HEK293 (cell line): ENCODE measurements around the gene SELENOM.

Experiments used
- CTCF ChIA-PET: fragments of 350-600 bp; formaldehyde crosslinking; extraction: SDS; loops from one replicate; lab custom pipeline; 2021; ENCODE audit warnings: antibody characterized with exemption; lab: Yijun Ruan, JAX
- POLR2A ChIA-PET: fragments of 300-600 bp; formaldehyde crosslinking; extraction: SDS; loops from one replicate; lab custom pipeline; 2020; ENCODE audit warnings: antibody characterized with exemption, inconsistent platforms; lab: Yijun Ruan, JAX
- H3K27ac ChIP-seq: fragments of 200-500 bp; sonication (Bioruptor generic); 2 replicates; pipeline ENCODE4 v1.5.1; 2014; ENCODE audit warnings: low read depth, low read length, control low read depth, inconsistent platforms; ENCODE audit errors: extremely low read depth
- H3K36me3 ChIP-seq, 2 experiments: fragments of 200-500 bp in 1 of 2; sonication (Bioruptor generic) in 1 of 2; 1 replicate in 1 of 2; 2 replicates in 1 of 2; pipeline ENCODE4 v1.5.1; 2014 to 2017; ENCODE audit warnings: inconsistent platforms in 2 of 2, low read length in 2 of 2; ENCODE audit not compliant: control insufficient read depth in 2 of 2, insufficient read depth in 1 of 2
- H3K4me1 ChIP-seq: fragments of 200-500 bp; sonication (Bioruptor generic); 2 replicates; pipeline ENCODE4 v1.5.1; 2014; ENCODE audit warnings: mild to moderate bottlenecking, low read length, inconsistent platforms; ENCODE audit not compliant: control insufficient read depth, insufficient read depth
- H3K4me3 ChIP-seq: 2 replicates; pipeline ENCODE4 v1.5.1; 2011; ENCODE audit warnings: low read depth, mild to moderate bottlenecking, control low read depth, low read length, moderate library complexity
- H3K9me3 ChIP-seq: fragments of 200-500 bp; sonication (Bioruptor generic); 2 replicates; pipeline ENCODE4 v1.5.1; 2014; ENCODE audit warnings: low read depth, low read length, inconsistent platforms; ENCODE audit not compliant: control insufficient read depth, insufficient read depth
- ATF2 ChIP-seq: fragments of 450-650 bp; formaldehyde crosslinking; IDR thresholded peaks from 2 replicates; pipeline ENCODE4 v1.5.1; 2016; ENCODE audit warnings: missing biosample characterization, missing genetic modification characterization, low read depth
- EGR2 ChIP-seq: fragments of 450-650 bp; formaldehyde crosslinking; IDR thresholded peaks from 2 replicates; pipeline ENCODE4 v1.5.1; 2016; ENCODE audit warnings: low read depth, missing biosample characterization, missing genetic modification characterization
- GLI2 ChIP-seq: fragments of 450-650 bp; formaldehyde crosslinking; IDR thresholded peaks from 2 replicates; pipeline ENCODE4; 2017; ENCODE audit warnings: missing biosample characterization, missing genetic modification characterization, low read depth, borderline replicate concordance
- GLIS2 ChIP-seq: fragments of 450-650 bp; formaldehyde crosslinking; IDR thresholded peaks from 2 replicates; pipeline ENCODE4 v1.5.1; 2016; ENCODE audit warnings: missing biosample characterization, missing genetic modification characterization
- KLF1 ChIP-seq: fragments of 450-650 bp; formaldehyde crosslinking; IDR thresholded peaks from 2 replicates; pipeline ENCODE4 v1.5.1; 2016; ENCODE audit warnings: missing biosample characterization, missing genetic modification characterization
- KLF9 ChIP-seq: fragments of 450-650 bp; formaldehyde crosslinking; IDR thresholded peaks from 2 replicates; pipeline ENCODE4 v1.5.1; 2016; ENCODE audit warnings: missing biosample characterization, missing genetic modification characterization, low read depth
- SP2 ChIP-seq: fragments of 450-650 bp; formaldehyde crosslinking; IDR thresholded peaks from 2 replicates; pipeline ENCODE4 v1.5.1; 2016; ENCODE audit warnings: missing biosample characterization, missing genetic modification characterization
- ZBTB17 ChIP-seq: fragments of 450-650 bp; formaldehyde crosslinking; IDR thresholded peaks from 2 replicates; pipeline ENCODE4 v1.5.1; 2016; ENCODE audit warnings: missing biosample characterization, missing genetic modification characterization
- ZFP69B ChIP-seq: fragments of 450-650 bp; formaldehyde crosslinking; IDR thresholded peaks from 2 replicates; pipeline ENCODE4 v1.5.1; 2016; ENCODE audit warnings: missing biosample characterization, missing genetic modification characterization
- ZIC2 ChIP-seq: fragments of 450-650 bp; formaldehyde crosslinking; IDR thresholded peaks from 2 replicates; pipeline ENCODE4 v1.5.1; 2016; ENCODE audit warnings: missing biosample characterization, missing genetic modification characterization
- ZNF292 ChIP-seq: fragments of 450-650 bp; formaldehyde crosslinking; IDR thresholded peaks from 2 replicates; pipeline ENCODE4 v1.5.1; 2016; ENCODE audit warnings: low read depth, missing biosample characterization, missing genetic modification characterization, borderline replicate concordance
- ZNF341 ChIP-seq: fragments of 450-650 bp; formaldehyde crosslinking; IDR thresholded peaks from 2 replicates; pipeline ENCODE4; 2016; ENCODE audit warnings: low read depth, missing biosample characterization, missing genetic modification characterization
- ZNF449 ChIP-seq: fragments of 450-650 bp; formaldehyde crosslinking; IDR thresholded peaks from 2 replicates; pipeline ENCODE4 v1.5.1; 2017; ENCODE audit warnings: missing biosample characterization, mild to moderate bottlenecking, missing genetic modification characterization, moderate library complexity
- ZNF501 ChIP-seq: fragments of 450-650 bp; formaldehyde crosslinking; IDR thresholded peaks from 2 replicates; pipeline ENCODE4 v1.5.1; 2016; ENCODE audit warnings: missing biosample characterization, missing genetic modification characterization
- ZNF513 ChIP-seq: fragments of 450-650 bp; IDR thresholded peaks from 2 replicates; pipeline ENCODE4 v1.5.1; 2018; ENCODE audit warnings: missing biosample characterization, missing genetic modification characterization
- ZNF571 ChIP-seq: fragments of 450-650 bp; formaldehyde crosslinking; IDR thresholded peaks from 2 replicates; pipeline ENCODE4 v1.5.0; 2017; ENCODE audit warnings: missing biosample characterization, missing genetic modification characterization
- ZNF596 ChIP-seq: fragments of 450-650 bp; IDR thresholded peaks from 2 replicates; pipeline ENCODE4 v1.5.0; 2018; ENCODE audit warnings: missing biosample characterization, mild to moderate bottlenecking, missing genetic modification characterization, moderate library complexity
- ZNF692 ChIP-seq: fragments of 450-650 bp; formaldehyde crosslinking; IDR thresholded peaks from 2 replicates; pipeline ENCODE4 v1.5.1; 2016; ENCODE audit warnings: missing biosample characterization, missing genetic modification characterization
- ZNF776 ChIP-seq: fragments of 450-650 bp; formaldehyde crosslinking; IDR thresholded peaks from 2 replicates; pipeline ENCODE4 v1.5.0; 2017; ENCODE audit warnings: missing biosample characterization, missing genetic modification characterization, borderline replicate concordance
- ZNF785 ChIP-seq: fragments of 450-650 bp; formaldehyde crosslinking; IDR thresholded peaks from 2 replicates; pipeline ENCODE4 v1.5.1; 2016; ENCODE audit warnings: missing biosample characterization, missing genetic modification characterization

SELENOM gene

GRCh38 chr22:31139866-31140716 lies 32.7 kb upstream of the SELENOM start, which contains the start of gene PLA2G3:
PLA2G3 (minus strand) TSS chr22:31140508; CDS start chr22:31140354, 154 bp downstream.
- no peak within 1 kb of the TSS for H3K27ac ChIP-seq
- TF ChIP-seq ZNF449 (peak; percentile 77; the same call in 1 of the 2 replicates), ZNF785 (tag by site-specific recombination) (no peak), ZBTB17 (0 out of 2 replicates have a peak, but pooled peaks have one; percentile 11), ZNF596 (tag by site-specific recombination) (no peak), ZNF341 (peak; percentile 18; the same call in 1 of the 2 replicates), ZNF571 (tag by site-specific recombination) (no peak), ZNF692 (tag by site-specific recombination) (peak; percentile 86), GLI2 (tag by site-specific recombination) (no peak), ZFP69B (tag by site-specific recombination) (peak; percentile 91), SP2 (peak; percentile 79), ZNF776 (tag by site-specific recombination) (no peak), KLF9 (tag by site-specific recombination) (peak; percentile 57; the same call in 1 of the 2 replicates), ZIC2 (tag by site-specific recombination) (peak; percentile 84), EGR2 (tag by site-specific recombination) (peak; percentile 49; the same call in 1 of the 2 replicates), ATF2 (tag by site-specific recombination) (no peak), GLIS2 (tag by site-specific recombination) (peak; percentile 54)
- TF ChIP-seq, all 188 proteins: peak for 10
- no peak within 1 kb of the TSS for H3K4me3 ChIP-seq
- no peaks in the 10 kb centered on the region for H3K9me3 ChIP-seq
- CTCF ChIA-PET: interaction anchor here (0.5 to 1.6 kb wide), 5 partner anchors 9 to 249 kb away, joined by 3 to 6 read pairs (median 3); partner anchors contain the start of gene SELENOM
- H3K36me3 ChIP-seq: no peaks in the 10 kb centered on the region
- POLR2A ChIA-PET: no interaction called here
- no peaks in the 10 kb centered on the region for H3K4me1 ChIP-seq

GRCh38 chr22:31139066-31139465 lies 31.7 kb upstream of the SELENOM start:
- Histone ChIP-seq H3K9me3 (no peaks in the 10 kb centered on the region), H3K36me3 (no peaks in the 10 kb centered on the region), H3K4me3 (no peak overlapping the region), H3K27ac (no peak overlapping the region), H3K4me1 (no peaks in the 10 kb centered on the region)
- ChIA-PET POLR2A (no interaction called here), CTCF (interaction anchor here (1.1 kb wide), 1 partner anchor 32 kb away, joined by 3 read pairs; the partner anchor contains the start of gene SELENOM)
- no peak for TF ChIP-seq ZNF513 (tag by site-specific recombination)
- TF ChIP-seq KLF1 (tag by site-specific recombination): no peak
- TF ChIP-seq ZNF292 (tag by site-specific recombination): no peak
- TF ChIP-seq ZNF501 (tag by site-specific recombination): no peak
